Tibial nerve (tissue), 4 donors: ENCODE measurements around the gene PDLIM5. TPM values are rescaled to one million over a fixed set of nuclear protein-coding genes. Genes with fewer than 3 reads are reported as not detected.

Source experiments
- DNase-seq, 2 donors: peaks; one replicate each; pipeline ENCODE4 v3.0.0-alpha.2; 2019; ENCODE audit warnings: low spot score in 2 of 2
- H3K27ac ChIP-seq, 4 donors: fragments of 200-600 bp; sonication (generic) in 3 of 4; one replicate each; pipeline ENCODE4 v1.5.1; 2017 to 2019; ENCODE audit warnings: mild to moderate bottlenecking in 1 of 4
- H3K27me3 ChIP-seq, 2 donors: fragments of 200-600 bp; sonication (generic) in 1 of 2; one replicate each; pipeline versions ENCODE4 v1.5.1 to v1.6.0; 2017 to 2019
- H3K36me3 ChIP-seq, 3 donors: fragments of 200-600 bp; sonication (generic); one replicate each; pipeline ENCODE4 v1.5.1; 2018 to 2019
- H3K4me1 ChIP-seq, 4 donors: fragments of 200-600 bp; sonication (generic) in 3 of 4; one replicate each; pipeline ENCODE4 v1.5.1; 2017 to 2019
- H3K4me3 ChIP-seq, 4 donors: fragments of 200-600 bp; sonication (generic) in 3 of 4; one replicate each; pipeline ENCODE4 v1.5.1; 2017 to 2019; ENCODE audit warnings: mild to moderate bottlenecking in 1 of 4, moderate library complexity in 1 of 4
- H3K9me3 ChIP-seq, 4 donors: fragments of 200-600 bp; sonication (generic) in 3 of 4; one replicate each; pipeline ENCODE4 v1.5.1; 2017 to 2019
- CTCF ChIP-seq, 5 experiments: fragments of 200-600 bp in 3 of 5; fragments of 450-650 bp in 2 of 5; sonication (generic) in 3 of 5; IDR thresholded peaks; one replicate each; pipeline ENCODE4 v1.5.1; 2016 to 2019; ENCODE audit warnings: antibody characterized with exemption in 5 of 5, mild to moderate bottlenecking in 3 of 5, moderate library complexity in 2 of 5
- EP300 ChIP-seq, 2 donors: sonication (generic); formaldehyde crosslinking; IDR thresholded peaks; one replicate each; pipeline ENCODE4 v1.6.1; 2017; ENCODE audit warnings: antibody characterized with exemption in 2 of 2, mild to moderate bottlenecking in 1 of 2
- POLR2A ChIP-seq, 2 donors: fragments of 450-650 bp; IDR thresholded peaks; one replicate each; pipeline ENCODE4 v1.6.1; 2017; ENCODE audit warnings: antibody characterized with exemption in 2 of 2, mild to moderate bottlenecking in 2 of 2, moderate library complexity in 2 of 2
- WGBS, 2 donors: methylation state at CpG; one replicate each; pipeline ENCODE4 v1.1.5; 2018; 5-methylcytosine and 5-hydroxymethylcytosine counted together
- total RNA-seq, 4 donors: library from RNA; depleted of rRNA; stranded (reverse); fragments of >200 nt; gene quantifications; one replicate each; pipeline ENCODE4 v1.1.0, GENCODE V29; 2016

The PDLIM5 gene
- total RNA-seq, 4 donors from 2014 or later = 73.5 to 117 (median 98.2) TPM

GRCh38 chr4:94603170-94603747, 151.5 kb downstream of the PDLIM5 start:
- no peaks in the 10 kb centered on the region for H3K27me3 ChIP-seq
- no peak for DNase-seq
- 83 to 90% methylated on average over 10 of the region's 10 CpGs for WGBS, 2 donors
- peaks cover 0 to 11% (median 0%) of the 10 kb centered on the region in 3 donors for H3K36me3 ChIP-seq
- H3K4me1 ChIP-seq = peaks cover 0 to 8% (median 0%) of the 10 kb centered on the region in 4 donors
- no peaks in the 10 kb centered on the region for H3K9me3 ChIP-seq
- no peak overlapping the region for H3K4me3 ChIP-seq
- H3K27ac ChIP-seq = no peak overlapping the region
- TF ChIP-seq CTCF (IDR thresholded peaks at IDR 0.05) (no peak), EP300 (IDR thresholded peaks at IDR 0.05) (no peak)

DNA sequence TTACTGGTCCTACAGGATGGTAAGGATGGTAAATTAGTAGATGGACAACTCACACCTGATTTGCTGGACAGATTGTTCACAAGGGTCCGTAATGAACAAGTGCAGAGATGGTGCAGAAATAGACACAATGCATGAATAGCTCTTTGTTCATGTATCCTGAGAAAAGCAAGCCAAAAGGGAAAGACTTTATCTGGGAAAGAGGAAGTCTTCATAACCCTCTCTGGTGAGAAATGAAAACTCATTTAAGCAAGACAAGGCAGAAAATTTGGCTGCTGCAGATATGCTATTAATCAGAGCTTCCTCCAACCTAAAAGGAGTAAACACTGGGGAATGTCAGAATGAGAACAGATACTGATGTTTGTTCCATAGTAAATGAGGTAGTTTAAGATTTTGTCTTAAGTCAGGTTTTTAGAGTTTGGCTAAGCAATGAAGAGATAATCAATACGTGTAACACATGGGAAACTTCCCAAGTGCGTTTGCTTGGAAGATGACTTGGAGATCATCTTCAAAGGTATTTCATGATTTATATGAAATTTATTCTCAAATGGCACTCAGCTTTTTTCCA, 153.6 kb downstream of the PDLIM5 start:
- Histone ChIP-seq H3K9me3 (no peaks in the 10 kb centered on the region), H3K4me1 (peaks cover 0 to 8% (median 0%) of the 10 kb centered on the region in 4 donors), H3K27ac (no peak overlapping the region), H3K27me3 (no peaks in the 10 kb centered on the region), H3K4me3 (no peak overlapping the region), H3K36me3 (peaks cover 0 to 9% (median 0%) of the 10 kb centered on the region in 3 donors)
- DNase-seq = no peak
- TF ChIP-seq EP300 (IDR thresholded peaks at IDR 0.05) (no peak), POLR2A (IDR thresholded peaks at IDR 0.05) (no peak), CTCF (IDR thresholded peaks at IDR 0.05) (no peak)
- WGBS, 2 donors = 62 to 67% methylated on average over 3 of the region's 3 CpGs

DNA sequence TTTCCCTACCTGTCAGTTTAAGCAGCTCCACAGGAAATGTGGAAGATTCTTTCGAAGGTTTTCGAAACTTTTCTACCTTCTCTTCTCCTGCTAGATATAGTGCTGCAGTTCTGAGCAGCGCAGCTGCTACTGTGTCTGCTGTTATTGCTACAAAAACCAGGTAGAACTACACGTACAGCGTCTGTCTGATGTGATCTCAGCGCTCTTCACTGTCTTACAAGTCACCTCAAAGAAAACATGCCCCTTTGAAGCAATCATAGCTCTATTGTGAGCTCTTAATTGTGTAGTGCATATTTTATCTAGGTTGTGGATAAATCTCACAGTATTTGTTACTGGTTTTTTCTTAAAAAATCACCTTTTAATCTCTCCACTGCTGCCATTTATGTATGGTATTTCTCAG, 158.4 kb downstream of the PDLIM5 start:
- H3K4me3 ChIP-seq = no peak overlapping the region
- peaks cover 0 to 6% (median 0%) of the 10 kb centered on the region in 4 donors for H3K4me1 ChIP-seq
- no peak for DNase-seq
- H3K36me3 ChIP-seq = peaks cover 0 to 9% (median 0%) of the 10 kb centered on the region in 3 donors
- no peaks in the 10 kb centered on the region for H3K27me3 ChIP-seq
- H3K9me3 ChIP-seq = no peaks in the 10 kb centered on the region
- TF ChIP-seq CTCF (IDR thresholded peaks at IDR 0.05) = no peak
- no peak for TF ChIP-seq POLR2A (IDR thresholded peaks at IDR 0.05)
- no peak for TF ChIP-seq EP300 (IDR thresholded peaks at IDR 0.05)
- no peak overlapping the region for H3K27ac ChIP-seq
- WGBS, 2 donors = 92 to 94% methylated on average over 6 of the region's 6 CpGs

- no peaks in the 10 kb centered on the region for H3K4me1 ChIP-seq
- H3K9me3 ChIP-seq = no peaks in the 10 kb centered on the region
- H3K4me3 ChIP-seq = no peak overlapping the region
- 58 to 60% methylated on average over 1 of the region's 1 CpG for WGBS, 2 donors
- H3K27me3 ChIP-seq = no peaks in the 10 kb centered on the region
- TF ChIP-seq EP300 (IDR thresholded peaks at IDR 0.05) = no peak
- TF ChIP-seq CTCF (IDR thresholded peaks at IDR 0.05) = no peak
- peaks cover 0 to 12% (median 0%) of the 10 kb centered on the region in 3 donors for H3K36me3 ChIP-seq
- no peak for DNase-seq
- H3K27ac ChIP-seq = no peak overlapping the region
These were observed 161.5 kb downstream of the PDLIM5 start for GRCh38 chr4:94613248-94613647.

DNA sequence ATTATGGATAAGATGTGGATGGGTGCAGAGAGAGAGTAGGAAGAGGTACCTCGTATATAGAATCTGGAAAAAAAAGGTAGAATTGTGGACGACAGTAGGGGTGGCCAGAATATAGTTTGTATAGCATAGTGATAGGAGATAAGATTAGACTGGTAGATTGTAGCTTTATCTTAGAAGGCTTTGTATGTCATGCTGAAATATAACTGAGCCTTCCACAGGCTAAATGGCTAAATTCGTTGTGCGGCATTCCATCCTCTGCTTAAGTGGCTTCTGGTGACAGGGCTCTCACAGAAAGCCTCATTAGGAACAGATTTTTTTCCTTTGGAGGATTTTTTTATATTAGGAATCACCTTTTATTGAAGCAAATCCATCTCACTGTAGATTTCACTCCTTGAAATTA, 163.7 kb downstream of the PDLIM5 start:
- no peak overlapping the region for H3K27ac ChIP-seq
- no peak for DNase-seq
- 76 to 80% methylated on average over 4 of the region's 4 CpGs for WGBS, 2 donors

More for the DNA sequence above, 163.7 kb downstream of the PDLIM5 start:
- Histone ChIP-seq H3K4me1 (no peaks in the 10 kb centered on the region), H3K36me3 (peaks cover 0 to 29% (median 6%) of the 10 kb centered on the region in 3 donors), H3K4me3 (no peak overlapping the region), H3K9me3 (no peaks in the 10 kb centered on the region), H3K27me3 (no peaks in the 10 kb centered on the region)
- TF ChIP-seq CTCF (IDR thresholded peaks at IDR 0.05) (no peak), POLR2A (IDR thresholded peaks at IDR 0.05) (no peak), EP300 (IDR thresholded peaks at IDR 0.05) (no peak)
